Right lobe of liver (tissue), 6 donors: ENCODE measurements around the gene PIAS1. TPM values are rescaled to one million over a fixed set of nuclear protein-coding genes. Genes with fewer than 3 reads are reported as not detected.

ENCODE experiments used
- ATAC-seq, 4 donors: fragments of 200-7000 bp; cut with Tn5 transposase; one replicate each; pipeline ENCODE4 v1.9.1; 2020; ENCODE audit warnings: mild to moderate bottlenecking in 4 of 4, moderate library complexity in 4 of 4
- DNase-seq, 3 donors: peaks; one replicate each; pipeline ENCODE4 v3.0.0-alpha.2; 2020
- H3K27ac ChIP-seq, 3 donors: fragments of 200-600 bp; one replicate each; pipeline ENCODE4 v1.8.0; 2022
- H3K27me3 ChIP-seq, 2 donors: fragments of 200-600 bp; one replicate each; pipeline ENCODE4 v1.8.0; 2022
- H3K36me3 ChIP-seq, 4 donors: fragments of 200-600 bp; sonication (generic) in 1 of 4; one replicate each; pipeline versions ENCODE4 v1.5.1 to v1.8.0; 2017 to 2022; ENCODE audit warnings: control low read depth in 1 of 4
- H3K4me1 ChIP-seq, 4 donors: fragments of 200-600 bp; sonication (generic) in 1 of 4; one replicate each; pipeline versions ENCODE4 v1.5.1 to v1.8.0; 2017 to 2022; ENCODE audit warnings: control low read depth in 1 of 4
- H3K4me3 ChIP-seq, 3 donors: fragments of 200-600 bp; one replicate each; pipeline ENCODE4 v1.8.0; 2022
- H3K9me3 ChIP-seq, 4 donors: fragments of 200-600 bp; sonication (generic) in 1 of 4; one replicate each; pipeline versions ENCODE4 v1.5.1 to v1.8.0; 2017 to 2022; ENCODE audit warnings: control low read depth in 1 of 4
- POLR2A ChIP-seq: fragments of 450-650 bp; IDR thresholded peaks from one replicate; pipeline ENCODE4 v1.6.1; 2017; ENCODE audit warnings: antibody characterized with exemption, mild to moderate bottlenecking
- WGBS: methylation state at CpG from one replicate; pipeline ENCODE4 v1.1.6; 2018; ENCODE audit warnings: low coverage, low lambda C conversion rate; ENCODE audit not compliant: insufficient coverage; ENCODE audit errors: missing lambda C conversion rate; 5-methylcytosine and 5-hydroxymethylcytosine counted together
- intact Hi-C, 2 donors: fragments of 100-400 bp; cut with DNase I; formaldehyde crosslinking; loops; one replicate each; pipeline versions ENCODE4 v1.11.2 to v1.14.1; 2022
- total RNA-seq, 6 experiments: library from RNA; depleted of rRNA in 2 of 6; stranded (reverse); fragments of >200 nt in 2 of 6; fragmentation: NEBNext Ultra II Directional in 3 of 6; extraction: Animal tissue kit (Norgen Biotek cat#: 25700) in 3 of 6; gene quantifications; one replicate each; pipeline versions ENCODE4 v1.1.0 to v1.2.4, GENCODE V29; 2016 to 2023
- TF ChIP-seq, protein P1 (sequence below), 4 donors: fragments of 200-600 bp in 3 of 4; fragments of 450-650 bp in 1 of 4; IDR thresholded peaks; one replicate each; pipeline versions ENCODE4 v1.5.1 to v1.8.0; 2016 to 2022; ENCODE audit warnings: antibody characterized with exemption in 4 of 4, mild to moderate bottlenecking in 2 of 4
- donor health status: DM: no; HTN: yes; CAD: no.
- donor health status: DM: no; HTN: no; CAD: no.
- donor health status: DM: no; HTN: no; CAD: no.
- donor health status: DM: no; HTN: yes; CAD: no.
- donor health status: DM: no; HTN: yes; CAD: no.

Gene PIAS1
- total RNA-seq, 6 experiments from 2014 or later: 8.1 to 17.3 (median 13.1) TPM

DNA sequence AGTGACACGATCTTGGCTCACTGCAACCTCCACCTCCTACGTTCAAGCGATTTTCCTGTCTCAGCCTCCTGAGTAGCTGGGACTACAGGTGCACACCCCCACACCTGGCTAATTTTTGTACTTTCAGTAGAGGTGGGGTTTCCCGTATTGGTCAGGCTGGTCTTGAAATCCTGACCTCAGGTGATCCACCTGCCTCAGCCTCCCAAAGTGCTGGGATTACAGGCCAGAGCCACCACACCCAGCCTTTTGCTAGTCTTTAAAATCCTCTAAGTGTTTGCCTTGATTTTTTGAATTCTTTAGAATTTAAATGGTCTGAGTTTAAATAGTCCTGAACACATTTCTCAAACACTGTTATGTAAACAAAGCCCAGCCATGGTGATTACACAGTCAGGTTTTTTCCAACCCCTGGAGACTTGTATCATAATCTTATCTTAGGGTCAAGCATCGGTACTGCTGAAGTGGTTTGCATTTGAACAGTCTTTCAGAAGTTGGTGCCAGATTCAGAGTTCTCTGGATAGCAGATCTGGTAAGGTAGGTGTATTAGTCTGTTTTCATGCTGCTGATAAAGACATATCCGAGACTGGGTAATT, 28.2 kb upstream of the PIAS1 start:
- peak in 1 of 4 donors; percentile 35 for ATAC-seq
- no peaks in the 10 kb centered on the region for H3K36me3 ChIP-seq
- H3K27ac ChIP-seq: no peak overlapping the region
- no peak for TF ChIP-seq POLR2A
- TF ChIP-seq, protein P1, sequence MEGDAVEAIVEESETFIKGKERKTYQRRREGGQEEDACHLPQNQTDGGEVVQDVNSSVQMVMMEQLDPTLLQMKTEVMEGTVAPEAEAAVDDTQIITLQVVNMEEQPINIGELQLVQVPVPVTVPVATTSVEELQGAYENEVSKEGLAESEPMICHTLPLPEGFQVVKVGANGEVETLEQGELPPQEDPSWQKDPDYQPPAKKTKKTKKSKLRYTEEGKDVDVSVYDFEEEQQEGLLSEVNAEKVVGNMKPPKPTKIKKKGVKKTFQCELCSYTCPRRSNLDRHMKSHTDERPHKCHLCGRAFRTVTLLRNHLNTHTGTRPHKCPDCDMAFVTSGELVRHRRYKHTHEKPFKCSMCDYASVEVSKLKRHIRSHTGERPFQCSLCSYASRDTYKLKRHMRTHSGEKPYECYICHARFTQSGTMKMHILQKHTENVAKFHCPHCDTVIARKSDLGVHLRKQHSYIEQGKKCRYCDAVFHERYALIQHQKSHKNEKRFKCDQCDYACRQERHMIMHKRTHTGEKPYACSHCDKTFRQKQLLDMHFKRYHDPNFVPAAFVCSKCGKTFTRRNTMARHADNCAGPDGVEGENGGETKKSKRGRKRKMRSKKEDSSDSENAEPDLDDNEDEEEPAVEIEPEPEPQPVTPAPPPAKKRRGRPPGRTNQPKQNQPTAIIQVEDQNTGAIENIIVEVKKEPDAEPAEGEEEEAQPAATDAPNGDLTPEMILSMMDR (IDR thresholded peaks at IDR 0.05): no peak
- no peaks in the 10 kb centered on the region for H3K9me3 ChIP-seq
- H3K4me1 ChIP-seq: peaks cover 0 to 9% (median 4%) of the 10 kb centered on the region in 4 donors
- no peaks in the 10 kb centered on the region for H3K27me3 ChIP-seq
- H3K4me3 ChIP-seq: no peak overlapping the region
- WGBS: 73% methylated on average over 6 of the region's 6 CpGs
- no peak for DNase-seq
- intact Hi-C loops: no loop called here

DNA sequence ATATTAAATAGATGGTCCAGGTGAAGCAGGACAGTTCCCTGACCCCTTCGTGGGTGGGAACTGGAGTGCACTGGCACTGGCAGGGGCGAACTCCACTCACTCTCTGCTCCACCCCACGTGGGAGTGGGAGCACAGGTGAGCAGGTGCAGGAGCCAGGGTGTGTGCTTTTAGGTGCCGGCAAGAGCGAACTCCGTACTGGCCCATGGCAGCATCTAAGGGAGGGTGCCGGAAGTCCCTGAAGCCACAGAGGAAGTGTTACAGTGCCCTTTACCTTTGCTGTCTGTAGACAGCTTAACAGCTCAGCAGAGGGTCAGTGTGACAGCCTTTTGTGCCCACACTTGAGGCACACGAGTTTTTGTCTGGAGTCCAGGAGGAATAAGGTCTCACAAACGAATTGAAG, 26.7 kb upstream of the PIAS1 start:
- Histone ChIP-seq H3K27ac (no peak overlapping the region), H3K36me3 (no peaks in the 10 kb centered on the region), H3K9me3 (no peaks in the 10 kb centered on the region), H3K4me3 (no peak overlapping the region), H3K27me3 (no peaks in the 10 kb centered on the region), H3K4me1 (peaks cover 0 to 3% (median 0%) of the 10 kb centered on the region in 4 donors)
- no peak for TF ChIP-seq POLR2A
- TF ChIP-seq, protein P1 (IDR thresholded peaks at IDR 0.05): no peak
- DNase-seq (no peak), ATAC-seq (no peak)
- 62% methylated on average over 5 of the region's 9 CpGs for WGBS
- intact Hi-C loops: no loop called here

DNA sequence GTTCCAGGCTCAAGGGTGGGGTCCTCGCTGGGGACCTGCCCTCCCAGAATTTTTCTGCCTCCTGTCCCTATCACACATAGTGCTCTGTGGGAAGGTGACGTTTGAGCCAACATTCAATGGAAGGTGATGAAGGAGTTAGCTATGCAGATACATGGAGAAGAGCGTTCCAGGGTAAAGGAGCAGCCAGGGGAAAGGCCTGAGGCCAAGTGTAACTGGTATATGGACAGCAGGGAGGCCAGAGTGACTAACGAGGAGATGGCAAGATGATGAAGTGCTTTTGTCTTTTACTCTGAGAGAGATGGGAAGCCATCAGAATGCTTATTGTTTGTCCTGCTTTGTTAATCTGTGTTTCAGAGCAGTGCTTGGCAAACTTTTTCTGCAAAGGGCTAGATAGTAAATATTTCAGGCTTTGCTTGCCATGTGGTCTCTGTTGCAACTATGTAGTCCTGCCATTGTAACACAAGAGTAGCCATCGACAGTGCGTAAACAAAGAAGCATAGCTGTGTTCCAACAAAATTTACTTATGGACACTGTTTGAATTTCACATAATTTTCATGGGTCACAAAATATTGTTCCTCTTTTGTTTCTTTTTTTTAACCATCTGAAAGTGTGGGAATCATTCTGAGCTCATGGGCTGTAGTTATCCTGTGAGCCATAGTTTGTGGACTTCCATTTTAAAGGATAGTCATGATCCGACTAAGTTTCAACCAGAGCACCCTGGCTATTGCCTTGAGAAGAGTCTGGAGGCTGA, 25.8 kb upstream of the PIAS1 start:
- no peaks in the 10 kb centered on the region for H3K4me1 ChIP-seq
- H3K27ac ChIP-seq: no peak overlapping the region
- TF ChIP-seq, protein P1 (IDR thresholded peaks at IDR 0.05): no peak
- TF ChIP-seq POLR2A: no peak
- DNase-seq (no peak), ATAC-seq (peak in 3 of 4 donors; percentile 31 to 45 (median 45))
- WGBS: 77% methylated on average over 5 of the region's 7 CpGs
- no peaks in the 10 kb centered on the region for H3K27me3 ChIP-seq
- intact Hi-C loops: no loop called here
- no peaks in the 10 kb centered on the region for H3K9me3 ChIP-seq
- H3K36me3 ChIP-seq: no peaks in the 10 kb centered on the region
- H3K4me3 ChIP-seq: no peak overlapping the region

DNA sequence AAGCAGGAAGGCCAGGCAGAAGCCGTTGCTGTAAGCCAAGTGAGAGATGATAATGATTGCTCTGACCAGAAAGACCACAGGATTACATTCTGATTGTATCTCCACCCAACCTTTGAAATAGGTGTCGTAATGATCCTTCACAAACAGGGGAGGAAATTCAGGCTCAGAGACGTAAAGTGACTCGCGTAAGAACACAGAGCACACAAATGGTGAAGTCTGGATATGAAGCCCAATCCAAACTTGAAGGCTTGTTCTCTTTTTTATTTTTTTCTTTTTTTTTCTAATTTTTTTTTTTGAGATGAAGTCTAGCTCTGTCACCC, 25.3 kb upstream of the PIAS1 start:
- DNase-seq (no peak), ATAC-seq (no peak)
- WGBS: 71% methylated on average over 5 of the region's 5 CpGs
- Histone ChIP-seq H3K36me3 (no peaks in the 10 kb centered on the region), H3K4me1 (no peaks in the 10 kb centered on the region), H3K9me3 (no peaks in the 10 kb centered on the region), H3K27me3 (no peaks in the 10 kb centered on the region), H3K27ac (no peak overlapping the region), H3K4me3 (no peak overlapping the region)
- intact Hi-C loops: no loop called here
- TF ChIP-seq POLR2A: no peak
- TF ChIP-seq, protein P1 (IDR thresholded peaks at IDR 0.05): no peak
